Fibroblast of the aortic adventitia (primary cell): ENCODE measurements around the gene TTC39B. TPM values are rescaled to one million over a fixed set of nuclear protein-coding genes. Genes with fewer than 3 reads are reported as not detected.

Source experiments
- DNase-seq: peaks from one replicate; pipeline ENCODE4 v3.0.0-alpha.2; 2010; ENCODE audit warnings: low read depth
- H3K4me3 ChIP-seq: 2 replicates; pipeline ENCODE4 v1.5.1; 2011; ENCODE audit warnings: low read depth, mild to moderate bottlenecking, control low read depth, low read length, moderate library complexity
- total RNA-seq: library from RNA; depleted of rRNA; stranded (reverse); fragments of >200 nt; gene quantifications from 2 replicates; pipeline ENCODE4 v1.2.3, GENCODE V29; 2012; ENCODE audit warnings: low replicate concordance
- TF ChIP-seq, protein P1 (sequence below): IDR thresholded peaks from 2 replicates; pipeline ENCODE4 v1.5.1; 2011; ENCODE audit warnings: mild to moderate bottlenecking, low read length, control low read depth, inconsistent platforms; ENCODE audit not compliant: insufficient read depth

The TTC39B gene
- total RNA-seq, 1 donor, result 22.1 TPM

DNA sequence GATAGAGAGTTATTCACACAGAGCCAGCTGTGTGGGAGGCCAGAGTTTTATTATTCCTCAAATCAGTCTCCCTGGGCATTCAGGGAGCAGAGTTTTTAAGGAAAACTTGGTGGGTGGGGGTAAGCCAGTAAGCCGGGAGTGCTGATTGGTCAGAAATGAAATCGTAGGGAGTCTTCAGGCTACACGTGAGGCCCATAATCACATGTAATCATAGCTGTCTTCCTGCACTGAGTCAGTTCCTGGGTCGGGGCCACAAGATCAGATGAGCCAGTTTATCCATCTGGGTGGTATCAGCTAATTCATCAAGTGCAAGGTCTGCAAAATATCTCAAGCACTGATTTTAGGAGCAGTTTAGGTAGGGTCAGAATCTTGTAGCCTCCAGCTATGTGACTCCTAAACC is 10.8 kb upstream of the TTC39B start:
- peak; percentile 37 for DNase-seq
- TF ChIP-seq, protein P1, sequence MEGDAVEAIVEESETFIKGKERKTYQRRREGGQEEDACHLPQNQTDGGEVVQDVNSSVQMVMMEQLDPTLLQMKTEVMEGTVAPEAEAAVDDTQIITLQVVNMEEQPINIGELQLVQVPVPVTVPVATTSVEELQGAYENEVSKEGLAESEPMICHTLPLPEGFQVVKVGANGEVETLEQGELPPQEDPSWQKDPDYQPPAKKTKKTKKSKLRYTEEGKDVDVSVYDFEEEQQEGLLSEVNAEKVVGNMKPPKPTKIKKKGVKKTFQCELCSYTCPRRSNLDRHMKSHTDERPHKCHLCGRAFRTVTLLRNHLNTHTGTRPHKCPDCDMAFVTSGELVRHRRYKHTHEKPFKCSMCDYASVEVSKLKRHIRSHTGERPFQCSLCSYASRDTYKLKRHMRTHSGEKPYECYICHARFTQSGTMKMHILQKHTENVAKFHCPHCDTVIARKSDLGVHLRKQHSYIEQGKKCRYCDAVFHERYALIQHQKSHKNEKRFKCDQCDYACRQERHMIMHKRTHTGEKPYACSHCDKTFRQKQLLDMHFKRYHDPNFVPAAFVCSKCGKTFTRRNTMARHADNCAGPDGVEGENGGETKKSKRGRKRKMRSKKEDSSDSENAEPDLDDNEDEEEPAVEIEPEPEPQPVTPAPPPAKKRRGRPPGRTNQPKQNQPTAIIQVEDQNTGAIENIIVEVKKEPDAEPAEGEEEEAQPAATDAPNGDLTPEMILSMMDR, result no peak
- H3K4me3 ChIP-seq, result no peak overlapping the region

DNA sequence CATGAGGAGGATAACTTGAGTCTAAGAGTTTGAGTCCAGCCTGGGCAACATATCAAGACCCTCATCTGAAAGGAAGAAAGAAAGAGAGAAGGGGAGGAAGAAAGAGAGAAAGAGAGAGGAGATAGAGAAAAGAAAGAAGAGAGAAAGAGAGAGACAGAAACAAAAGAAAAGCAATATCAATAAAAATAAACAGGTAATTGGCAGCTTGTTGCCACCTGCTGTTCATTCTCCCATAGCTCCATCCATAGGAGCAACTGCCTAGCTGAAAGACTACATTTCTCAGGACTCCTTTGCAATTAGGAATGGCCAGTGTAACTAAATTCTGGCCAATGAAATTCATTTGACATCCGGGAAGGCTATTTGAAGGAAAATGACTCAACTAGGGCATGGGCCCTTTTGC is 4.6 kb upstream of the TTC39B start:
- TF ChIP-seq, protein P1, result no peak
- no peak for DNase-seq
- H3K4me3 ChIP-seq, result no peak overlapping the region

DNA sequence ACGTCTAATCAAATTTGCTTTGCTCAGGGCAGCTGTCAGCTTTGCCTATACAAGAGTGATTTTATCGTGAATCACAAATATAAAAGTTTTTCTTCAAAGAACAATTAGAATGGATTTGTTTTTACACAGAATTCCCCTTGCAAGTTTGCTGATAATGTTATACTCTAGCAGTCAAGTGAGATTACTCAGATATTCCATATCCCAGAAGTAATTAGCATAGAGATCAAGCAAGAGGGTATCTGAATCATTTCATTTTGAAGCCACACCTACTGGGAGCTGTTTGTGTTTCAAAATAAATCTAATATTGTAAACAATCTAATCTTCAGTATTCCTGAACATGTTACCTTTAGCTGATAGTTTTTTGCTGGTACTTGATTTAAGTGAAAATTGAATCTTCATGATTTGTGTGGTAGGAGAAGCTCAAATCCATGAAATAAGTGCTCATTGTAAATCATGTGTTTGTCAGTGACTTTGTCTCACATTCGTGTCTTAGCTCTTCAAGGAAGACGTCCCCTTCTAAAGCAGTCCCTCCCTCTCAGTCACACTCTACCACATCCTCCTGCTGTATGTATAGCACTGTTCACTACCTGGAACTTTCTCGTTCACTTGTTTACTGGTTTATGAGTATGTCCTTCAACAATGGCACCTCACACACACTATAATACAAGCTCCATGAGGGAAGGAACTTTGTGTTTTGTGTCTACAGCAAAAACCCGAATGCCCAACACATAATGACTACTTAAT is 3.3 kb upstream of the TTC39B start:
- no peak for DNase-seq
- TF ChIP-seq, protein P1, result no peak
- no peak overlapping the region for H3K4me3 ChIP-seq

DNA sequence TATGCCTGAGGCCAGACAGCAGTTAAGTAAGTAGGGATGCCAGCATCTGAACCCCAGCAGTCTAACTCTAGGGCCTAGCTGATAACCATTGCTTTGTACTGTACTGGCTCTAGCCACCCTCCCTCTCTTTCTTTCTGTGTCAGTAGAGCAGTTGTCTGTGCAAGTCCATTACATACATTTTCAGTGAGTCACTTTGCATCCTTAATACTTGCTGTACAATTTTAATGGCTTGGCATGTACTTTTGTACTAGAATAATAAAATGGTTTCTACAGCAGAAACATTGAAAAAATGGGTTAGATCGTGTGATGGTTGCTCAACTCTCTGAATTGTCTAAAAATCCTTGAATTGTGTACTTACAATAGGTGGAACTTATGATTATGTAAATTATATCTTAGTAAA is 1.5 kb upstream of the TTC39B start:
- TF ChIP-seq, protein P1, result no peak
- DNase-seq, result peak; percentile 66

DNA sequence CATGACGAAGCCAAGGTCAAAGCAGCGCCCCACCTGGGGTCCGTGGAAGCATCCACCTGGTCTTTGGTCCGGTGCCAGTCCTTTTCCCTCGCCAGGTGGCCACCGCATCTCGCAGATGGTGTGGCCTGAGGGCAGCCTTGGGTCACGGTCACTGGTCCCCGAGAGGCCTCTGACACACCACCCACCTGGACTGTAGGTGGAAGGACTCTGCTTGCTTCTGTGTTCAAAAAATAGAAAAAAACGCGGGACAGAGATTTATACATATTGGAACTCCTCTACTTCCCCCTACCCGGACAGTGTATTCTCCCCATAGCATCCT is 466 bp upstream of the TTC39B start:
- no peak for DNase-seq
- H3K4me3 ChIP-seq, result peak overlapping the region; percentile 84
- TF ChIP-seq, protein P1, result no peak

More for the DNA sequence above, 1.5 kb upstream of the TTC39B start:
- no peak overlapping the region for H3K4me3 ChIP-seq

DNA sequence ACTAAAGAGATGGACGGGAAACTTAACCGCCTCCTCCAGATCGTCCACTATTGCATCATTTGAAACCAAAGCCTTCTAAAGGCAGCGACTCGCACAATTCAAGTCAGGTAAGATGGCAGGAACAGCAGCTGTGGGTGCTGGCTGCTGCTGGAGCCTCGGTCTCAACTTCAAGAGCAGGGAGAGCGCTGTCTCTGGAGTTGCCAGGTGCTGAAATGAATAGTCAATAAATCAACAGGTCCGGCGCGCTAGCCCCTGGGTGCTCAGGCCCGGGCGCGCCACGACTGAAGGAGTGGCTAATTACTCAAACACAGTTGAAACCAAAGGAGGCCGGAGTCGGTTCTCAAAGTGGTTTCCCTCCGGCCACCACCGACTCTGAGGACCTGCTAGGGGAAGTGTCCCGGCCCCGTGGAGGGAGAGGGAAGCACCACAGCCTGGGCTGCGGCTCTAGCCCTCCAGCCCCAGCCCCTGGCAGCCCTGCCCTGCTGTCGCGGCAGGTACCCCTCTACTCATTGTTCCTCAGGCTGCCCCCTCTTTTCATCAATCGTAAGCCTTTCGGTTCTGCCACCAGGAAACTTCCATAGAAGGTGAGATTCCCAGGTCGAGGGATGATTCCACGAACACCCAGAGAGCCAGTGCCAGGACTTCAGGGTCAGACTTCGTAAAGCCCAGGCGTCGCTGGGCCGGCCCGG is 804 bp downstream of the TTC39B start:
- peak overlapping the region; percentile 84 for H3K4me3 ChIP-seq
- DNase-seq, result peak; percentile 49
- TF ChIP-seq, protein P1, result no peak
